Adrenal gland (tissue), 12 donors: ENCODE results near the gene AQP1. TPM values are rescaled to one million over a fixed set of nuclear protein-coding genes. Genes with fewer than 3 reads are reported as not detected.

Experiments used
- DNase-seq, 7 donors: peaks; one replicate each; pipeline ENCODE4 v3.0.0-alpha.2; 2019 to 2020
- H3K27ac ChIP-seq, 5 donors: fragments of 200-600 bp; sonication (generic) in 4 of 5; 1 replicate in 3 of 5; 2 replicates in 2 of 5; pipeline versions ENCODE4 v1.5.1 to v1.8.0; 2016 to 2020; ENCODE audit warnings: mild to moderate bottlenecking in 1 of 5
- H3K27me3 ChIP-seq: fragments of 200-600 bp; 2 replicates; pipeline ENCODE4 v1.8.0; 2021
- H3K36me3 ChIP-seq, 2 donors: fragments of 200-600 bp; replicated peaks in 1 of 2; 1 replicate in 1 of 2; 2 replicates in 1 of 2; pipeline versions ENCODE4 v1.5.1 to v1.8.0; 2018 to 2022
- H3K4me1 ChIP-seq, 2 donors: fragments of 200-600 bp; replicated peaks in 1 of 2; 1 replicate in 1 of 2; 2 replicates in 1 of 2; pipeline versions ENCODE4 v1.5.1 to v1.8.0; 2018 to 2021
- H3K4me3 ChIP-seq, 4 donors: fragments of 200-600 bp; sonication (generic) in 3 of 4; one replicate each; pipeline ENCODE4 v1.5.1; 2016 to 2018
- H3K9me3 ChIP-seq, 3 donors: fragments of 200-600 bp; sonication (generic) in 1 of 3; replicated peaks in 1 of 3; 1 replicate in 2 of 3; 2 replicates in 1 of 3; pipeline versions ENCODE4 v1.5.1 to v1.8.0; 2016 to 2021
- POLR2A ChIP-seq, 2 donors: fragments of 450-650 bp; IDR thresholded peaks; one replicate each; pipeline ENCODE4 v1.6.1; 2017; ENCODE audit warnings: antibody characterized with exemption in 2 of 2, mild to moderate bottlenecking in 2 of 2, moderate library complexity in 1 of 2
- WGBS, 4 donors: extraction: QIAGEN DNeasy Blood & Tissue Kit in 2 of 4; methylation state at CpG; one replicate each; pipeline versions ENCODE4 v1.1.5 to v1.1.7; 2013 to 2017; 5-methylcytosine and 5-hydroxymethylcytosine counted together
- intact Hi-C, 2 donors: fragments of 100-400 bp; cut with DNase I; formaldehyde crosslinking; loops; one replicate each; pipeline versions ENCODE4 v1.14.1 to v1.15.0; 2022 to 2023
- polyA plus RNA-seq, 3 donors: library from polyadenylated mRNA; stranded (reverse); fragments of 200-250 nt in 2 of 3; fragments of 350-450 nt in 1 of 3; fragmentation: Illumina TruSeq in 1 of 3; extraction: RNeasy Lipid Tissue Mini Kit (QIAGEN cat#74804) in 1 of 3; gene quantifications; one replicate each; pipeline ENCODE4 v1.2.3, GENCODE V29; 2013 to 2014
- total RNA-seq, 9 donors: library from RNA; depleted of rRNA in 4 of 9; stranded (reverse); fragments of >200 nt in 4 of 9; fragments of 120-200 nt in 1 of 9; fragmentation: NEBNext Ultra II Directional in 1 of 9; extraction: Animal tissue kit (Norgen Biotek cat#: 25700) in 1 of 9; gene quantifications; one replicate each; pipeline versions ENCODE4 v1.1.0 to v1.2.4, GENCODE V29; 2013 to 2023
- TF ChIP-seq, protein P1 (sequence below), 6 experiments: fragments of 450-650 bp in 4 of 6; fragments of 200-600 bp in 2 of 6; sonication (generic) in 1 of 6; IDR thresholded peaks; 1 replicate in 5 of 6; 2 replicates in 1 of 6; pipeline versions ENCODE4 v1.5.1 to v1.8.0; 2016 to 2021; ENCODE audit warnings: antibody characterized with exemption in 6 of 6, mild to moderate bottlenecking in 2 of 6, moderate library complexity in 1 of 6
- donor health status: healthy with polysubstance abuse.
- donor health status: Bipolar disorder and iron deficiency.
- donor health status: DM: yes; HTN: yes; CAD: no.
- donor health status: DM: no; HTN: no; CAD: no.
- donor health status: DM: no; HTN: no; CAD: no.
- donor health status: DM: yes; HTN: yes; CAD: no.

Gene AQP1
- total and polyA plus RNA-seq, 12 donors: 7.6 to 77.4 (median 40.5) TPM

GRCh38 chr7:30936650-30937245 lies 25.1 kb downstream of the AQP1 start:
- Histone ChIP-seq H3K9me3 (no peaks in the 10 kb centered on the region), H3K4me1 (no peaks in the 10 kb centered on the region), H3K27ac (no peak overlapping the region), H3K36me3 (no peaks in the 10 kb centered on the region), H3K4me3 (no peak overlapping the region), H3K27me3 (peaks cover 5% of the 10 kb centered on the region)
- intact Hi-C loops: loop anchor here in 1 of 2 donors (10.0 kb wide), 1 partner anchor 132 kb away; no protein-coding TSS in a partner anchor
- no peak for DNase-seq
- TF ChIP-seq, protein P1, sequence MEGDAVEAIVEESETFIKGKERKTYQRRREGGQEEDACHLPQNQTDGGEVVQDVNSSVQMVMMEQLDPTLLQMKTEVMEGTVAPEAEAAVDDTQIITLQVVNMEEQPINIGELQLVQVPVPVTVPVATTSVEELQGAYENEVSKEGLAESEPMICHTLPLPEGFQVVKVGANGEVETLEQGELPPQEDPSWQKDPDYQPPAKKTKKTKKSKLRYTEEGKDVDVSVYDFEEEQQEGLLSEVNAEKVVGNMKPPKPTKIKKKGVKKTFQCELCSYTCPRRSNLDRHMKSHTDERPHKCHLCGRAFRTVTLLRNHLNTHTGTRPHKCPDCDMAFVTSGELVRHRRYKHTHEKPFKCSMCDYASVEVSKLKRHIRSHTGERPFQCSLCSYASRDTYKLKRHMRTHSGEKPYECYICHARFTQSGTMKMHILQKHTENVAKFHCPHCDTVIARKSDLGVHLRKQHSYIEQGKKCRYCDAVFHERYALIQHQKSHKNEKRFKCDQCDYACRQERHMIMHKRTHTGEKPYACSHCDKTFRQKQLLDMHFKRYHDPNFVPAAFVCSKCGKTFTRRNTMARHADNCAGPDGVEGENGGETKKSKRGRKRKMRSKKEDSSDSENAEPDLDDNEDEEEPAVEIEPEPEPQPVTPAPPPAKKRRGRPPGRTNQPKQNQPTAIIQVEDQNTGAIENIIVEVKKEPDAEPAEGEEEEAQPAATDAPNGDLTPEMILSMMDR (IDR thresholded peaks at IDR 0.05): no peak
- TF ChIP-seq POLR2A (IDR thresholded peaks at IDR 0.05): no peak

- Histone ChIP-seq H3K36me3 (no peaks in the 10 kb centered on the region), H3K27ac (no peak overlapping the region), H3K4me3 (no peak overlapping the region), H3K4me1 (no peaks in the 10 kb centered on the region), H3K9me3 (no peaks in the 10 kb centered on the region), H3K27me3 (peaks cover 5% of the 10 kb centered on the region)
- 42 to 72% (median 54%) methylated on average over 3 of the region's 3 CpGs for WGBS, 4 donors
- intact Hi-C loops: loop anchor here in 1 of 2 donors (10.0 kb wide), 1 partner anchor 133 kb away; no protein-coding TSS in a partner anchor
- no peak for DNase-seq
- TF ChIP-seq, protein P1 (IDR thresholded peaks at IDR 0.05): no peak
- TF ChIP-seq POLR2A (IDR thresholded peaks at IDR 0.05): no peak
Measured at GRCh38 chr7:30937416-30937815, 25.8 kb downstream of the AQP1 start.

DNA sequence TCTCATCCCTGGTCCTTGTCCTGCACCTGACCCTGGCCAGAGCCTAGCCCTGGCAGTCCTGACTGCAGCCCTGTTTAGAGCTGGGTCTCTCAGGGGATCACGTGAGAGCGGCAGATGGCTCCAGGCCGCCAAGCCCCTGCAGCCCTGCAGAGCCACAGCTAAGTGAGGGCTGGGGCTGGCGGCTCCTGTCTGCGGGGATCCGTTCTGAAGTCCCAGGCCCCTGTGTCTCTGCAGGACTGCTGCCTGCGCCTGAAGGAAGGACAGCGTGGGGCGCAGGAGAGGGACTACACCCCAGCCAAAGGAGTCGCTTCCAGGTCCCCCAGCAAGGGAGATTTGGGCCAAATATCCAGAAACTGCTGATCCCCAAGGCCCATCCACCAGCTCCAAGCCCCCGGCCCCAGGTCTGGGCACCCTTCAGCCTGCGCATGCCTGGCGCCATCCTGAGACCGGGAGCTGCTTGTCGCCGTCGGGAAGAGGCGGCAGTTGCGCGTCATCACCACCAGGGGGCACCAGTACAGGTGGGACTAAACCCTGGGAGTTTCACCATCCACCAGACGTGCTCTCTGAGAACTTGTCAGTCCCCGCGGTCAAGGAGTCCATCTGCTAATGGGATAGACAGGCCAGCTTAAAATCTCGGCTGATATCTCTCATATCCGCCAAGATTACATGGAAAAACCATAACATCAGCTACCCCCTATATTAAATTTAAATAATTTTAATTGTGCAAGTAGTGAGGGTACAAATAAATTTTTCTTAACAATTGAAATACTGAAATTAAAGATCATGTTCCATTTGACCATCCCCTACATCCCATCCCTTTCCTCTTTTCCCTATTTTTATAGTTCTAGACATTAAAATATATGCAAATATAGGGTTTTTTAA lies 27.0 kb downstream of the AQP1 start:
- no peak overlapping the region for H3K4me3 ChIP-seq

More for the DNA sequence above, 27.0 kb downstream of the AQP1 start:
- peak; percentile 67 to 92 (median 78) for DNase-seq
- Histone ChIP-seq H3K27me3 (peaks cover 5% of the 10 kb centered on the region), H3K36me3 (no peaks in the 10 kb centered on the region), H3K27ac (no peak overlapping the region), H3K9me3 (no peaks in the 10 kb centered on the region), H3K4me1 (no peaks in the 10 kb centered on the region)
- WGBS, 4 donors: 8 to 15% (median 13%) methylated on average over 17 to 25 of the region's 25 CpGs
- intact Hi-C loops: loop anchor here in 1 of 2 donors (10.0 kb wide), 1 partner anchor 134 kb away; no protein-coding TSS in a partner anchor
- no peak for TF ChIP-seq POLR2A (IDR thresholded peaks at IDR 0.05)
- TF ChIP-seq, protein P1 (IDR thresholded peaks at IDR 0.05): peak; percentile 77 to 98 (median 87)
